Epithelial cell of proximal tubule (primary cell): ENCODE data around the gene EXOC3L1. TPM values are rescaled to one million over a fixed set of nuclear protein-coding genes. Genes with fewer than 3 reads are reported as not detected.

Experiments
- DNase-seq: peaks from one replicate; pipeline ENCODE4 v3.0.0-alpha.2; 2011; ENCODE audit warnings: low read depth
- H3K4me3 ChIP-seq: 2 replicates; pipeline ENCODE4 v1.5.1; 2011; ENCODE audit warnings: low read depth, mild to moderate bottlenecking, low read length
- total RNA-seq: library from RNA; depleted of rRNA; stranded (reverse); fragments of >200 nt; gene quantifications from 2 replicates; pipeline ENCODE4 v1.2.3, GENCODE V29; 2015
- TF ChIP-seq, protein P1 (sequence below): conservative IDR thresholded peaks from 2 replicates; pipeline ENCODE4 v1.5.1; 2012; ENCODE audit warnings: low read depth, mild to moderate bottlenecking, low read length

EXOC3L1 gene
- total RNA-seq, 1 donor from 2014 or later: 1.2 TPM

DNA sequence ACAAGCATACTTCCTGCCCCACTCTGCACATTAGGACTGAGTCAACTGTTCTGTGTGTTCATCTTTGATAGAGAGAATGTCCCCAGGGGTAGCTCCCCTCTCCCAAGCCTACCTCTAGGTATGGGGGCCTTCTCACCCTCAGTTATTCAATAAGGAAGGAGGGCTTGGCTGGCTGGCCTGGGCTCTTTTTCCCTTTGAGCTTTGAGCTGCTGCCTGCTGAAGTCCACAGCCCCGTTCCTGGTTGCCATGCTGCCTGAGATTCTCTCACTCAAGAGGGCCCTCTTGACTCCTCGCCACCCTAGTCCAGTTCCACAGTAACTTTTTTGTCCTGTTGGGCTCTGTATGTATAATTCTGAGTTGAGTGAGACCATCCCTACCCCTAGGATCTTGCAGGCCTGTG lies 44.2 kb downstream of the EXOC3L1 start:
- TF ChIP-seq, protein P1, sequence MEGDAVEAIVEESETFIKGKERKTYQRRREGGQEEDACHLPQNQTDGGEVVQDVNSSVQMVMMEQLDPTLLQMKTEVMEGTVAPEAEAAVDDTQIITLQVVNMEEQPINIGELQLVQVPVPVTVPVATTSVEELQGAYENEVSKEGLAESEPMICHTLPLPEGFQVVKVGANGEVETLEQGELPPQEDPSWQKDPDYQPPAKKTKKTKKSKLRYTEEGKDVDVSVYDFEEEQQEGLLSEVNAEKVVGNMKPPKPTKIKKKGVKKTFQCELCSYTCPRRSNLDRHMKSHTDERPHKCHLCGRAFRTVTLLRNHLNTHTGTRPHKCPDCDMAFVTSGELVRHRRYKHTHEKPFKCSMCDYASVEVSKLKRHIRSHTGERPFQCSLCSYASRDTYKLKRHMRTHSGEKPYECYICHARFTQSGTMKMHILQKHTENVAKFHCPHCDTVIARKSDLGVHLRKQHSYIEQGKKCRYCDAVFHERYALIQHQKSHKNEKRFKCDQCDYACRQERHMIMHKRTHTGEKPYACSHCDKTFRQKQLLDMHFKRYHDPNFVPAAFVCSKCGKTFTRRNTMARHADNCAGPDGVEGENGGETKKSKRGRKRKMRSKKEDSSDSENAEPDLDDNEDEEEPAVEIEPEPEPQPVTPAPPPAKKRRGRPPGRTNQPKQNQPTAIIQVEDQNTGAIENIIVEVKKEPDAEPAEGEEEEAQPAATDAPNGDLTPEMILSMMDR: no peak
- no peak for DNase-seq
- H3K4me3 ChIP-seq: no peak overlapping the region

DNA sequence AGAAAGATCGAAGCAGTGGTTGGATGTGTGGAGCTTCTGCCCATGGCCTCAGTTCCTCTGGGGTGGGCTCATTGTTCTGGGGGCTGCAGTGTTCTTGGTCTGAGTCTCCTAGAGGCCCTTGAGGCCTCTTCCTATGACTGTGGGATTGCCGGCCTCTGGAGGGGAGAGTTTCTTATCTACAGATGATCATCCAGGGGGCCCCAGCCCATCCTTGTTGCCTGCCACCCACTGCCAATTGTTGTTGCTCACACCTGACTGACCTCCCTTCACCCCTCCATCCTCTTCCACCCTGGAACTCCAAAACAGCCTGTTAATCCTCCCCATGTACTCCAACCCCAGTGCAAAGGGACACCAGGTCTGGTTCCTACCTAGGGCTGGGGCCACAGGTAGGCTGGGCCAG lies 45.0 kb downstream of the EXOC3L1 start:
- TF ChIP-seq, protein P1: no peak
- DNase-seq: no peak
- no peak overlapping the region for H3K4me3 ChIP-seq

DNA sequence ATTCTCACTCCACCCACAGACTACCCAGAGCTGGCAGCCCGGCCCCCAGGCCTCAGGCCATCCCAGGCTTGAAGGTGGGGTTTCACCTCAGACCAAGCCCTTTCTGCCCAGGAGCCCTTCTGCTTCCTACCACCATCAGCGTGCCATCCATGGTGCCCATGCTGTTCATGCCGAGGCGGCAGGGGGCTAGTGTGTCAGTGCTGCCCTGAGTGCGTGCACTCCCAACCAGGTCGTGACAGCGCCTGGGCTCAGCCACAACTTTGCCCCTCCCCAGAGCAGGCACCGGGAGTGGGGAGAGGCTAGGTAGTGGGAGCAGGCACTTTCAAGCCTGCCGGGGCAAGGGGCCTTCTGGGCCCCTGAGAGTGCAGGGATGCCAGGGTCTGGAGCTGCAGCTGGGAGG lies 47.6 kb downstream of the EXOC3L1 start:
- TF ChIP-seq, protein P1: no peak
- no peak for DNase-seq
- no peak overlapping the region for H3K4me3 ChIP-seq

DNA sequence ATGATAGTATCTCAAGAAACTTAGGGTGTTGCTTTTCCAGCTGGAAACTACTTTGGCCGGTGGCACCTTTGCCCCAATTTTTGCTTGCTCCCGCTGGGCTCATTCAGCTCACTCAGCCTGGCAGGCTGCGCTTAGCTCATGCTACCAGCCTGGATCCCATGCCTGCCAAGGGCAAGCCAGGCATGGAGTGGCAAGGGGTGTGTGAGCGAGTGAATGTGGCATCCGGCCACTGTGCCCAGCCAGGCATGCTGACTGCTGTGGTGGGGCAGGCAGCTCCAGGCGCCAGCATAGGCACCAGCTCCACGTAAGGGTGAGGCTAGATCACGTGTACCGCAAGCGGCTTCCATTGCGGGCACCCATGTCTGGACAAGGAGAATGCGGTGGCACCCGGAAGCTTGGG lies 48.5 kb downstream of the EXOC3L1 start:
- no peak for DNase-seq
- TF ChIP-seq, protein P1: no peak
- H3K4me3 ChIP-seq: no peak overlapping the region

DNA sequence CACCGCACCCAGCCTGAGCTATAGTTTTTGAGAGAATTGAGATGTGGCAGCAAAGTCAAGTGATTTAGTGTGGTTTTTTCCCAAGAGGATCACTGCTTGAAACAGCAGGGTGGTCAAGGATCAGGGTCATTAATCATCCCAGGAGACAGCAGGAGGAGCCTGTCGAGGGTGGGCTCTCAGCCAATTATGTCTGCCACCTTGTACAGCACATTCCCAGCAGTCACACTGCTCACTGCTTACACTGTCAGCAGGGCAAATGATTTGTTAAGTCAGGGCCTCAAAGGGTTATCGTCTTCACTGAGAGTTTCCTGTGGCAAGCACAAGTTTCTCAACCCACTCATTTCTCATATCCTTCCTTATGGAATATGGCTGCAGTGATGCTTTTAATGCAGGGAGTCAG lies 52.3 kb downstream of the EXOC3L1 start:
- no peak for DNase-seq
- TF ChIP-seq, protein P1: no peak
- H3K4me3 ChIP-seq: no peak overlapping the region

Other genes starting within 250 kb of the EXOC3L1 start
- gene CES3, start 228.9 kb downstream of the EXOC3L1 start, total RNA-seq: 0.75 TPM in 1 of 2 replicates, not detected in the other
- 0.52 and 2.0 TPM in 2 replicates for gene CES4A, start 201.5 kb downstream of the EXOC3L1 start, total RNA-seq
- 74.9 and 178 TPM in 2 replicates for gene CBFB, start 161.0 kb downstream of the EXOC3L1 start, total RNA-seq
- gene PHAF1, start 80.2 kb downstream of the EXOC3L1 start, total RNA-seq: 14.7 and 16.4 TPM in 2 replicates
- gene B3GNT9, start 39.1 kb downstream of the EXOC3L1 start, total RNA-seq: 1.0 and 2.0 TPM in 2 replicates
- 17.6 and 30.6 TPM in 2 replicates for gene TRADD, start 30.2 kb downstream of the EXOC3L1 start, total RNA-seq
- gene FBXL8, start 30.2 kb downstream of the EXOC3L1 start, total RNA-seq: 4.9 and 12.3 TPM in 2 replicates
- 0.14 and 0.63 TPM in 2 replicates for gene HSF4, start 25.4 kb downstream of the EXOC3L1 start, total RNA-seq
- gene NOL3, start 19.6 kb downstream of the EXOC3L1 start, total RNA-seq: 12.5 and 39.4 TPM in 2 replicates
- gene MATCAP1, start 6.2 kb downstream of the EXOC3L1 start, total RNA-seq: 5.1 and 11.4 TPM in 2 replicates
- 78.9 and 108 TPM in 2 replicates for gene E2F4, start 2.0 kb upstream of the EXOC3L1 start, total RNA-seq
- 4.0 and 11.0 TPM in 2 replicates for gene ELMO3, start 9.0 kb upstream of the EXOC3L1 start, total RNA-seq
- 49.0 and 54.8 TPM in 2 replicates for gene TMEM208, start 37.0 kb upstream of the EXOC3L1 start, total RNA-seq
- 16.4 and 20.1 TPM in 2 replicates for gene FHOD1, start 57.3 kb upstream of the EXOC3L1 start, total RNA-seq
- 0.14 and 0.23 TPM in 2 replicates for gene SLC9A5, start 58.8 kb upstream of the EXOC3L1 start, total RNA-seq
- 6.6 and 10.2 TPM in 2 replicates for gene PLEKHG4, start 89.4 kb upstream of the EXOC3L1 start, total RNA-seq
- gene KCTD19, start 136.6 kb upstream of the EXOC3L1 start, total RNA-seq: 0.14 and 0.35 TPM in 2 replicates
- 0.07 and 0.52 TPM in 2 replicates for gene LRRC36, start 136.7 kb upstream of the EXOC3L1 start, total RNA-seq
- gene TPPP3, start 203.4 kb upstream of the EXOC3L1 start, total RNA-seq: 0.36 TPM in 1 of 2 replicates, not detected in the other
- gene ZDHHC1, start 226.3 kb upstream of the EXOC3L1 start, total RNA-seq: 1.8 and 7.3 TPM in 2 replicates
- gene HSD11B2, start 241.0 kb upstream of the EXOC3L1 start, total RNA-seq: 1.2 and 2.2 TPM in 2 replicates